Measurements from ENCODE around the gene DECR2.
"Not testable (repeated sequence)": the region's sequence is repeated elsewhere in the genome, so short reads cannot be mapped to it uniquely, and the experiment has no call there.

DNA sequence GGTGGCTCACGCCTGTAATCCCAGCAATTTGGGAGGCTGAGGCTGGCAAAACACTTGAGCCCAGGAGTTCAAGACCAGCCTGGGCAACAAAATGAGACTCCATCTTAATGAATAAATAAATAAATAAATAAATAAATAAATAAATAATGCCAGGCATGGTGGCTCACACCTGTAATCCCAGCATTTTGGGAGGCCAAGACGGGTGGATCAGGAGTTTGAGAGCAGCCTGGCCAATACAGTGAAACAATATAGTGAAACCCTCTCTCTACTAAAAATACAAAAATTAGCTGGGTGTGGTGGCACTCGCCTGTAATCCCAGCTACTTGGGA, 13.4 kb downstream of the DECR2 start:
- TF ChIP-seq, protein P1, sequence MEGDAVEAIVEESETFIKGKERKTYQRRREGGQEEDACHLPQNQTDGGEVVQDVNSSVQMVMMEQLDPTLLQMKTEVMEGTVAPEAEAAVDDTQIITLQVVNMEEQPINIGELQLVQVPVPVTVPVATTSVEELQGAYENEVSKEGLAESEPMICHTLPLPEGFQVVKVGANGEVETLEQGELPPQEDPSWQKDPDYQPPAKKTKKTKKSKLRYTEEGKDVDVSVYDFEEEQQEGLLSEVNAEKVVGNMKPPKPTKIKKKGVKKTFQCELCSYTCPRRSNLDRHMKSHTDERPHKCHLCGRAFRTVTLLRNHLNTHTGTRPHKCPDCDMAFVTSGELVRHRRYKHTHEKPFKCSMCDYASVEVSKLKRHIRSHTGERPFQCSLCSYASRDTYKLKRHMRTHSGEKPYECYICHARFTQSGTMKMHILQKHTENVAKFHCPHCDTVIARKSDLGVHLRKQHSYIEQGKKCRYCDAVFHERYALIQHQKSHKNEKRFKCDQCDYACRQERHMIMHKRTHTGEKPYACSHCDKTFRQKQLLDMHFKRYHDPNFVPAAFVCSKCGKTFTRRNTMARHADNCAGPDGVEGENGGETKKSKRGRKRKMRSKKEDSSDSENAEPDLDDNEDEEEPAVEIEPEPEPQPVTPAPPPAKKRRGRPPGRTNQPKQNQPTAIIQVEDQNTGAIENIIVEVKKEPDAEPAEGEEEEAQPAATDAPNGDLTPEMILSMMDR (conservative IDR thresholded peaks at IDR 0.05; ENCODE audit: low read depth, low read length), result not testable (repeated sequence)
- not testable (repeated sequence) for TF ChIP-seq EZH2 (IDR thresholded peaks at IDR 0.05; ENCODE audit: borderline replicate concordance, low read depth, low read length, poor library complexity, severe bottlenecking)
